Keratinocyte (primary cell): ENCODE data around the gene MME. TPM values are rescaled to one million over a fixed set of nuclear protein-coding genes. Genes with fewer than 3 reads are reported as not detected.

Source experiments
- DNase-seq: peaks from one replicate; pipeline ENCODE4 v3.0.0-alpha.2; 2011; ENCODE audit warnings: low read depth, missing footprints, low spot score
- FAIRE-seq: peaks from 2 replicates; lab custom pipeline; 2011; peaks lifted over from hg19 to GRCh38; lab: Jason Lieb, UNC
- H2AFZ ChIP-seq: 2 replicates; pipeline ENCODE4 v1.6.0; 2012; ENCODE audit warnings: low read length, control low read depth, inconsistent platforms; ENCODE audit not compliant: control insufficient read depth
- H3K27ac ChIP-seq: 2 replicates; pipeline ENCODE4 v1.5.1; 2011; ENCODE audit warnings: low read length; ENCODE audit not compliant: control insufficient read depth, insufficient read depth
- H3K27me3 ChIP-seq: 3 replicates; pipeline ENCODE4 v1.6.0; 2011; ENCODE audit warnings: low read length; ENCODE audit not compliant: control insufficient read depth, insufficient read depth; ENCODE audit errors: extremely low read depth
- H3K36me3 ChIP-seq, 2 experiments: 2 replicates in 1 of 2; 3 replicates in 1 of 2; pipeline ENCODE4 v1.5.1; 2011; ENCODE audit warnings: low read length in 2 of 2, mild to moderate bottlenecking in 1 of 2; ENCODE audit not compliant: control insufficient read depth in 2 of 2, insufficient read depth in 2 of 2; ENCODE audit errors: extremely low read depth in 1 of 2
- H3K4me1 ChIP-seq: 3 replicates; pipeline ENCODE4 v1.5.1; 2011; ENCODE audit warnings: low read length; ENCODE audit not compliant: control insufficient read depth, insufficient read depth; ENCODE audit errors: extremely low read depth
- H3K4me2 ChIP-seq: 3 replicates; pipeline ENCODE4 v1.6.0; 2011; ENCODE audit warnings: low read depth, low read length; ENCODE audit not compliant: control insufficient read depth, insufficient read depth; ENCODE audit errors: extremely low read depth
- H3K4me3 ChIP-seq, 3 experiments: fragments of 200-600 bp in 1 of 3; sonication (generic) in 1 of 3; 2 replicates in 2 of 3; 3 replicates in 1 of 3; pipeline ENCODE4 v1.5.1; 2011 to 2016; ENCODE audit warnings: low read length in 3 of 3, mild to moderate bottlenecking in 3 of 3, control low read depth in 2 of 3, inconsistent platforms in 1 of 3, low read depth in 1 of 3, mixed read lengths in 1 of 3, mixed run types in 1 of 3, moderate library complexity in 1 of 3; ENCODE audit not compliant: control insufficient read depth in 2 of 3, insufficient read depth in 2 of 3; ENCODE audit errors: extremely low read depth in 1 of 3
- H3K79me2 ChIP-seq: 2 replicates; pipeline ENCODE4 v1.6.0; 2012; ENCODE audit warnings: low read length; ENCODE audit not compliant: control insufficient read depth, insufficient read depth
- H3K9ac ChIP-seq: 3 replicates; pipeline ENCODE4 v1.6.0; 2011; ENCODE audit warnings: low read length; ENCODE audit not compliant: control insufficient read depth, insufficient read depth; ENCODE audit errors: extremely low read depth
- H3K9me1 ChIP-seq: 3 replicates; pipeline ENCODE4 v1.6.0; 2011; ENCODE audit warnings: low read length; ENCODE audit not compliant: control insufficient read depth, insufficient read depth; ENCODE audit errors: extremely low read depth
- H3K9me3 ChIP-seq: 2 replicates; pipeline ENCODE4 v1.5.1; 2012; ENCODE audit warnings: low read depth, low read length; ENCODE audit not compliant: control insufficient read depth
- H4K20me1 ChIP-seq: 3 replicates; pipeline ENCODE4 v1.6.0; 2011; ENCODE audit warnings: low read length; ENCODE audit not compliant: control insufficient read depth, insufficient read depth; ENCODE audit errors: extremely low read depth
- CTCF ChIP-seq, 3 experiments: IDR thresholded peaks in 1 of 3; conservative IDR thresholded peaks in 1 of 3; optimal IDR thresholded peaks in 1 of 3; 2 replicates in 2 of 3; 3 replicates in 1 of 3; pipeline versions ENCODE3 to v1.5.1; 2011; ENCODE audit warnings: low read length in 3 of 3, mild to moderate bottlenecking in 3 of 3, moderate library complexity in 2 of 3, control low read depth in 1 of 3, inconsistent platforms in 1 of 3; ENCODE audit not compliant: insufficient read depth in 2 of 3; ENCODE audit errors: extremely low read depth in 1 of 3
- EZH2 ChIP-seq: IDR thresholded peaks from one replicate; pipeline ENCODE4 v1.6.1; 2012; ENCODE audit warnings: inconsistent platforms, mild to moderate bottlenecking, low read length, moderate library complexity
- dilution Hi-C: fragments of 300-500 bp; cut with MboI; formaldehyde crosslinking; loops from one replicate; pipeline ENCODE4 v1.7.0; 2020; ENCODE audit warnings: low sequenced_read_pairs; ENCODE audit not compliant: extremely low pct_ligation_motif_present
- polyA plus RNA-seq, 5 experiments: library from polyadenylated mRNA; depleted of rRNA in 3 of 5; stranded (reverse) in 3 of 5; stranded (forward) in 1 of 5; unstranded in 1 of 5; fragments of >200 nt; gene quantifications; 1 replicate in 1 of 5; 2 replicates in 3 of 5; 3 replicates in 1 of 5; pipeline versions ENCODE4 v1.2.1 to v1.2.3, GENCODE V29; 2011 to 2012; ENCODE audit warnings: missing spikeins in 2 of 5, low read depth in 1 of 5, low replicate concordance in 1 of 5

Gene MME
- polyA plus RNA-seq, 1 donor (not counting 4 experiments of a cell fraction or from before 2014, with no cell fraction given): 2.0 TPM

DNA sequence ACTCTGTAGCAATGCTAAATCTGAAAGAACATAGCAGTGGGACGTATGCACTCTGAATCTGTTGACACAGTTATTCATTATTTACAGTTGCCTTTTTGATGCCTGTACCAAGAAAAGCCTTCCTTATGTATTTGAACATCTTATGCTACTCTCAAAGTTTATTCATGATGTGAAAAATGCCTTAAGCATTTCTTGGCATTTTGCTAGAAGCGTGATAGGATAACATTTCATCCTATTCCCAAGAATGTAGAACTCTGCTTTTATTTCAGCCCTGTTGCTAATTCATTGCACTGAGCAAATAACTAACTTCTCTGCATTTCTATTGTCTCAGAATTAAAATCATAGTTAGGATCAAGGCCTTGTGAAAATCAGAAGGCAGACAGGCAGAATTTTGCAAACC, 107.9 kb downstream of the MME start:
- H4K20me1 ChIP-seq: no peaks in the 10 kb centered on the region
- no peak for FAIRE-seq
- H3K36me3 ChIP-seq: no peaks in the 10 kb centered on the region
- dilution Hi-C loops: no loop called here
- H3K4me2 ChIP-seq: no peak overlapping the region
- no peak overlapping the region for H2AFZ ChIP-seq
- no peaks in the 10 kb centered on the region for H3K4me1 ChIP-seq
- H3K79me2 ChIP-seq: no peaks in the 10 kb centered on the region
- H3K27me3 ChIP-seq: no peaks in the 10 kb centered on the region
- H3K9me3 ChIP-seq: no peaks in the 10 kb centered on the region
- TF ChIP-seq EZH2: no peak
- no peak for TF ChIP-seq CTCF (optimal IDR thresholded peaks at IDR 0.05 in 1 of 3, IDR thresholded peaks at IDR 0.05 in 1 of 3, conservative IDR thresholded peaks at IDR 0.05 in 1 of 3; ENCODE audit: extremely low read depth in 1 of 3, insufficient read depth in 2 of 3, low read length in 3 of 3)
- no peak overlapping the region for H3K9ac ChIP-seq
- H3K4me3 ChIP-seq: no peak overlapping the region
- peaks cover 2% of the 10 kb centered on the region for H3K9me1 ChIP-seq
- DNase-seq: no peak
- H3K27ac ChIP-seq: no peak overlapping the region

DNA sequence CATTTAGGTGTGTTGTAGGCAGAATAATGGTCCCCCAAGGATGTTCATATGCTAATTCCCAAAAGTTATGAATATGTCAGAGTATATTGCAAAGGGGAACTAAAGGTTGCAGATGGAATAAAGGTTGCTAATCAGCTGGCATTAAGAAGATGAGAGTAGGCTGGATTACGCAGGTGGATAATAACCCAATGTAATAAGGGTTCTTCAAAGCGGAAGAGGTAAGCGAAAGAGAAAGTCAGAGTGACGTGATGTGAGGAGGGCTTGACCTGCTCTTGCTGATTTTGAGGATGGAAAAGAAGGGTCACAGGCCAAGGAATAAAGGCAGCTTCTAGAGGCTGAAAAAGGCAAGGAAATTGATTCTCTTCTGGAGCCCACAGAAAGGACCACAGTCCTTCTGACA, 109.4 kb downstream of the MME start:
- no peak for TF ChIP-seq CTCF (optimal IDR thresholded peaks at IDR 0.05 in 1 of 3, IDR thresholded peaks at IDR 0.05 in 1 of 3, conservative IDR thresholded peaks at IDR 0.05 in 1 of 3; ENCODE audit: extremely low read depth in 1 of 3, insufficient read depth in 2 of 3, low read length in 3 of 3)
- TF ChIP-seq EZH2: no peak
- Histone ChIP-seq H2AFZ (no peak overlapping the region), H3K36me3 (no peaks in the 10 kb centered on the region), H3K27me3 (no peaks in the 10 kb centered on the region), H3K79me2 (no peaks in the 10 kb centered on the region), H4K20me1 (no peaks in the 10 kb centered on the region), H3K9ac (no peak overlapping the region), H3K9me1 (peaks cover 2% of the 10 kb centered on the region), H3K9me3 (no peaks in the 10 kb centered on the region), H3K4me3 (no peak overlapping the region), H3K27ac (no peak overlapping the region), H3K4me1 (no peaks in the 10 kb centered on the region), H3K4me2 (no peak overlapping the region)
- FAIRE-seq: no peak
- dilution Hi-C loops: no loop called here
- DNase-seq: no peak
